ENCODE results near the gene PTPRA. TPM values are rescaled to one million over a fixed set of nuclear protein-coding genes. Genes with fewer than 3 reads are reported as not detected.

PTPRA gene
- total and polyA plus RNA-seq, 2 of the 13 experiments (the other 11 are each of a cell fraction or from before 2014, with no cell fraction given), result 47.2 to 127 TPM

GRCh38 chr20:2946988-2947961, 74.0 kb downstream of the PTPRA start (continued):
- no peak for TF ChIP-seq ATF7 (IDR thresholded peaks at IDR 0.05)
- TF ChIP-seq ATF7 (CRISPR knock-in tag; IDR thresholded peaks at IDR 0.05), result no peak
- TF ChIP-seq ZBTB43 (CRISPR knock-in tag; conservative IDR thresholded peaks at IDR 0.05), result no peak
- TF ChIP-seq ATF7-NPFF (CRISPR knock-in tag; IDR thresholded peaks at IDR 0.05; ENCODE audit: low read depth), result no peak
- TF ChIP-seq CHD4 (IDR thresholded peaks at IDR 0.05; ENCODE audit: borderline replicate concordance, low read length), result peak; percentile 56; the same call in 1 of the 2 replicates
- no peak for TF ChIP-seq HDAC6 (IDR thresholded peaks at IDR 0.05; ENCODE audit: low read depth, low read length)
- 0 out of 2 replicates have a peak, but pooled peaks have one; percentile 74 for TF ChIP-seq ZNF430 (CRISPR knock-in tag; IDR thresholded peaks at IDR 0.05)
- peak; percentile 82 for TF ChIP-seq ZBTB7B (CRISPR knock-in tag; IDR thresholded peaks at IDR 0.05)
- TF ChIP-seq CENPBD1 (CRISPR knock-in tag; IDR thresholded peaks at IDR 0.05; ENCODE audit: borderline replicate concordance, low read depth), result no peak; the same call in 1 of the 2 replicates
- peak; percentile 74; the same call in 1 of the 2 replicates for TF ChIP-seq ZNF205 (CRISPR knock-in tag; IDR thresholded peaks at IDR 0.05)
- peak; percentile 97 for TF ChIP-seq ZSCAN29 (CRISPR knock-in tag; conservative IDR thresholded peaks at IDR 0.05)
- TF ChIP-seq NFE2 (CRISPR knock-in tag; IDR thresholded peaks at IDR 0.05), result no peak
- no peak for TF ChIP-seq BRD4 (CRISPR knock-in tag; IDR thresholded peaks at IDR 0.05)
- TF ChIP-seq MLLT10 (CRISPR knock-in tag; IDR thresholded peaks at IDR 0.05), result no peak
- no peak for TF ChIP-seq NKX3-1 (CRISPR knock-in tag; IDR thresholded peaks at IDR 0.05)
- no peak for TF ChIP-seq GPN1 (CRISPR knock-in tag; IDR thresholded peaks at IDR 0.05; ENCODE audit: borderline replicate concordance)
- TF ChIP-seq JDP2 (CRISPR knock-in tag; IDR thresholded peaks at IDR 0.05; ENCODE audit: borderline replicate concordance), result no peak
- no peak for TF ChIP-seq ZNF687 (CRISPR knock-in tag; IDR thresholded peaks at IDR 0.05)
- no peak for TF ChIP-seq DNMT1 (CRISPR knock-in tag; IDR thresholded peaks at IDR 0.05)
- TF ChIP-seq REPIN1 (CRISPR knock-in tag; IDR thresholded peaks at IDR 0.05; ENCODE audit: borderline replicate concordance, low read depth), result peak; percentile 94
- TF ChIP-seq ZNF547 (CRISPR knock-in tag; IDR thresholded peaks at IDR 0.05), result 0 out of 2 replicates have a peak, but pooled peaks have one; percentile 62
- TF ChIP-seq ZNF224 (CRISPR knock-in tag; IDR thresholded peaks at IDR 0.05), result no peak
- peak; percentile 24; the same call in 1 of the 2 replicates for TF ChIP-seq EHMT2 (IDR thresholded peaks at IDR 0.05; ENCODE audit: borderline replicate concordance, low read depth, low read length)
